ENCODE results near the gene HCFC1R1. TPM values are rescaled to one million over a fixed set of nuclear protein-coding genes. Genes with fewer than 3 reads are reported as not detected.

Gene HCFC1R1
- polyA plus RNA-seq, 1 of the 3 experiments (the other 2 are of a cell fraction): 54.9 TPM

DNA sequence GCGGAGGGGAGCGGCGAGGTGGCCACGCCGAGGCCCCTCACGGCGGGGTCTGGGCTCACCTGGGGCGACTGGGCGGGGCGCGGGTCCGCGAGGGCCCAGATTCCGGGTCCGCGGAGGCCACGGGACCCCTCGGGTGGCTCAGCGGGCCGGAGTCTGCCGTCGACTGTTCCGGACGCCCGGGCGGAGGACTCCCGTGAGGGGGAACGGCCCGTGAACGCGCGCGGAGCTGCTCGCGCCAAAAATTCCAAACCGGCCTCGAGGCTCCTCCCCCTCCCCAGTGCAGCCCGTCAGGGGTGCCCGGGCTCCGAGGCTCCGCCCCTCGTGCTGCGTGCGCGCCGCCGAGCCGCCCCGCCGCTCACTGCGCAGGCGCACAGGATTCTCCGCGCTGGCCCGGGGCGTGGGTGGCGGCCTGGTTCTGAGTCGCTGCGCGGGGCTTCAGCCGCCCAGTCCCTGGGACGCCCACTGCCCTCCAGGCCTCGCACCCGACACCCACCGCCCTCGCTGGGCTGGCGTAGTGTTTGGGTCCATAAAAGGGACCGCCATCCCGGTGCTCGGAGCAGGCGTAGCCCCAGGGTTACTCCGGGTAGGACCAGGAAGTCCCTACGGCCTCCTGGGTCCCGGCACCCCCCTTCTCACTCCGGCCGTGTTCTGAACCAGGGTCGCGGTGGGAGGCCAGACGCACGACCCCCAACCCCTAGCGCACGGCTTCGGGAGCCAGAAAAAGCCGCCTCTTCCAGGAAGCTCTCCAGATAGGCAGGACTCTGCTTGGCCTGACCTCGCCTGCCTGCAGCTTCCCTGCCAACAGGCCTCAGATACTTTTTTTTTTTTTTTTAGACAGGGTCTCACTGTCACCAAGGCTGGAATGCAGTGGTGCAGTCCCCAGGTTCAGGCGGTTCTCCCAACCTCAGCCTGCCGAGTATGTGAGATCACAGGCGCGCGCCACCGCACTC is 43.2 kb downstream of the HCFC1R1 start, which contains the start of gene PKMYT1 (continued):
- TF ChIP-seq, protein P1, sequence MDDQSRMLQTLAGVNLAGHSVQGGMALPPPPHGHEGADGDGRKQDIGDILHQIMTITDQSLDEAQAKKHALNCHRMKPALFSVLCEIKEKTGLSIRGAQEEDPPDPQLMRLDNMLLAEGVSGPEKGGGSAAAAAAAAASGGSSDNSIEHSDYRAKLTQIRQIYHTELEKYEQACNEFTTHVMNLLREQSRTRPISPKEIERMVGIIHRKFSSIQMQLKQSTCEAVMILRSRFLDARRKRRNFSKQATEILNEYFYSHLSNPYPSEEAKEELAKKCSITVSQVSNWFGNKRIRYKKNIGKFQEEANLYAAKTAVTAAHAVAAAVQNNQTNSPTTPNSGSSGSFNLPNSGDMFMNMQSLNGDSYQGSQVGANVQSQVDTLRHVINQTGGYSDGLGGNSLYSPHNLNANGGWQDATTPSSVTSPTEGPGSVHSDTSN (IDR thresholded peaks at IDR 0.05): no peak
- TF ChIP-seq, protein P2, sequence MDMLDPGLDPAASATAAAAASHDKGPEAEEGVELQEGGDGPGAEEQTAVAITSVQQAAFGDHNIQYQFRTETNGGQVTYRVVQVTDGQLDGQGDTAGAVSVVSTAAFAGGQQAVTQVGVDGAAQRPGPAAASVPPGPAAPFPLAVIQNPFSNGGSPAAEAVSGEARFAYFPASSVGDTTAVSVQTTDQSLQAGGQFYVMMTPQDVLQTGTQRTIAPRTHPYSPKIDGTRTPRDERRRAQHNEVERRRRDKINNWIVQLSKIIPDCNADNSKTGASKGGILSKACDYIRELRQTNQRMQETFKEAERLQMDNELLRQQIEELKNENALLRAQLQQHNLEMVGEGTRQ (IDR thresholded peaks at IDR 0.05; ENCODE audit: borderline replicate concordance, low read depth, low read length): no peak
- TF ChIP-seq SIN3A (IDR thresholded peaks at IDR 0.05; ENCODE audit: borderline replicate concordance, low read depth, low read length) (peak; percentile 77; the same call in 1 of the 2 replicates), RXRA (IDR thresholded peaks at IDR 0.05; ENCODE audit: borderline replicate concordance, low read depth) (no peak), MXI1 (IDR thresholded peaks at IDR 0.05; ENCODE audit: low read depth, low read length) (peak; percentile 79), POLR2AphosphoS5 (IDR thresholded peaks at IDR 0.05; ENCODE audit: low read depth, low read length) (peak; percentile 92), TAF1 (IDR thresholded peaks at IDR 0.05; ENCODE audit: borderline replicate concordance, low read depth, low read length) (peak; percentile 41; the same call in 1 of the 2 replicates), NFIC (IDR thresholded peaks at IDR 0.05; ENCODE audit: borderline replicate concordance) (no peak)
- TF ChIP-seq, protein P3, sequence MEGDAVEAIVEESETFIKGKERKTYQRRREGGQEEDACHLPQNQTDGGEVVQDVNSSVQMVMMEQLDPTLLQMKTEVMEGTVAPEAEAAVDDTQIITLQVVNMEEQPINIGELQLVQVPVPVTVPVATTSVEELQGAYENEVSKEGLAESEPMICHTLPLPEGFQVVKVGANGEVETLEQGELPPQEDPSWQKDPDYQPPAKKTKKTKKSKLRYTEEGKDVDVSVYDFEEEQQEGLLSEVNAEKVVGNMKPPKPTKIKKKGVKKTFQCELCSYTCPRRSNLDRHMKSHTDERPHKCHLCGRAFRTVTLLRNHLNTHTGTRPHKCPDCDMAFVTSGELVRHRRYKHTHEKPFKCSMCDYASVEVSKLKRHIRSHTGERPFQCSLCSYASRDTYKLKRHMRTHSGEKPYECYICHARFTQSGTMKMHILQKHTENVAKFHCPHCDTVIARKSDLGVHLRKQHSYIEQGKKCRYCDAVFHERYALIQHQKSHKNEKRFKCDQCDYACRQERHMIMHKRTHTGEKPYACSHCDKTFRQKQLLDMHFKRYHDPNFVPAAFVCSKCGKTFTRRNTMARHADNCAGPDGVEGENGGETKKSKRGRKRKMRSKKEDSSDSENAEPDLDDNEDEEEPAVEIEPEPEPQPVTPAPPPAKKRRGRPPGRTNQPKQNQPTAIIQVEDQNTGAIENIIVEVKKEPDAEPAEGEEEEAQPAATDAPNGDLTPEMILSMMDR (IDR thresholded peaks at IDR 0.05): no peak

DNA sequence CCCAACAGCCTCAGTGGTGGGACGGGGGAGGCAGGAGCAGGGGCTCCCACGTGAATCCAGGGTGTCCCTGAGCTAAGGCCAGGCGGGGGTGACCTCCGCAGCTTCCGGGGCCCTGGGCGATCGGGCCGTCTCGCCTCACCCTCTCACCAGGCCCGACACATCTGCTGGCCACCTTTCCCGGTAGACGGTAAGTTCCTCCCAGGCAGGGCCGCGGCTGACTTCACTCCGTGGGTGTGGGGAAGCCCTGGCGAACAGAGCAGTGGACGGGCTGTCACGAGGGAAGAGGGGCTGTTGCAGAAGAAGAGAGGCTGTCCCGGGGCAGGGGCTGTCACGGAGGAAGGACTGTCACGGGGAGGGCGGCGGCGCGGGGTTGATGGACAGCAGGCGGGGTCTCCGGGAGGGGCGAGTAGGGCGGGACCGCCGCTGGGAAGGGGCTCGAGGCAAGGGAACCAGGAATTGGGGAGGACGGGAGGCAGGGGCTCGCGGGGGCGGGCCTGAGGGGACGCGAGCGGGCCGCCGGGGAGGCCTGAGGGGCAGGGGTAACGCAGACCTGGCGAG is 44.0 kb downstream of the HCFC1R1 start:
- H3K4me2 ChIP-seq: peak overlapping the region; percentile 98
- H3K4me1 ChIP-seq (ENCODE audit: control insufficient read depth in 1 of 2, insufficient read depth in 2 of 2, low read depth in 1 of 2, low read length in 1 of 2): peaks cover 4 to 10% of the 10 kb centered on the region in 2 experiments; a peak in 2 of 4 replicates
- peak overlapping the region; percentile 65; the same call in 1 of the 2 replicates for H2AFZ ChIP-seq (ENCODE audit: low read depth)
- ChIA-PET CTCF (interaction anchor here (1.2 kb wide), 1 partner anchor 18 kb away, joined by 4 read pairs; no protein-coding TSS in a partner anchor), POLR2A (interaction anchor here (0.6 to 2.2 kb wide), 3 partner anchors 10 to 70 kb away, joined by 3 to 12 read pairs (median 4); partner anchors contain the start of gene PAQR4)
- TF ChIP-seq FOXJ3 (CRISPR knock-in tag; IDR thresholded peaks at IDR 0.05): no peak
- TF ChIP-seq, protein P1 (IDR thresholded peaks at IDR 0.05): peak; percentile 36; the same call in 1 of the 2 replicates
- no peak overlapping the region; a peak in 1 of 4 replicates for H3K27ac ChIP-seq (ENCODE audit: low read depth in 2 of 2, low read length in 1 of 2)
- H4K20me1 ChIP-seq (ENCODE audit: insufficient read depth): no peaks in the 10 kb centered on the region
- DNase-seq: peak; percentile 67
- no peaks in the 10 kb centered on the region for H3K9me3 ChIP-seq
- peak overlapping the region; percentile 69 for H3K4me3 ChIP-seq (ENCODE audit: low read depth in 2 of 2, low read length in 1 of 2)
- H3K9me2 ChIP-seq: no peaks in the 10 kb centered on the region
- peak overlapping the region; percentile 93; the same call in 1 of the 2 replicates for H3K9ac ChIP-seq
- 3% methylated on average over 22 of the region's 43 CpGs for WGBS (ENCODE audit: low lambda C conversion rate)
- no peaks in the 10 kb centered on the region for H3K27me3 ChIP-seq (ENCODE audit: insufficient read depth)
- peaks cover 16% of the 10 kb centered on the region; the same call in 1 of the 2 replicates for H3K79me2 ChIP-seq (ENCODE audit: insufficient read depth)
- peaks cover 10% of the 10 kb centered on the region for H3F3A ChIP-seq (replicated peaks; ENCODE audit: insufficient read depth)
- H3K36me3 ChIP-seq (replicated peaks in 1 of 2; ENCODE audit: control insufficient read depth in 1 of 2, insufficient read depth in 2 of 2, low read length in 1 of 2): no peaks in the 10 kb centered on the region
